Smooth muscle cell (in vitro differentiated cells): ENCODE data around the gene BPIFB3. TPM values are rescaled to one million over a fixed set of nuclear protein-coding genes. Genes with fewer than 3 reads are reported as not detected.

ENCODE experiments used
- DNase-seq: peaks from one replicate; lab custom pipeline; 2025; ENCODE audit not compliant: unreplicated experiment; lab: John Stamatoyannopoulos, UW
- H2AFZ ChIP-seq: fragments of 200-600 bp; sonication (generic); 2 replicates; pipeline ENCODE4 v1.6.0; 2016; ENCODE audit warnings: antibody characterized with exemption, low read depth, mild to moderate bottlenecking
- H3F3A ChIP-seq: fragments of 200-600 bp; sonication (generic); 2 replicates; pipeline ENCODE4 v1.6.0; 2017; ENCODE audit warnings: antibody characterized with exemption, low read depth
- H3K27ac ChIP-seq: fragments of 200-600 bp; sonication (generic); 2 replicates; pipeline ENCODE4 v1.5.1; 2016; ENCODE audit warnings: low read depth, mild to moderate bottlenecking
- H3K27me3 ChIP-seq: fragments of 200-600 bp; sonication (generic); 2 replicates; pipeline ENCODE4 v1.6.1; 2016; ENCODE audit warnings: low read depth, mild to moderate bottlenecking
- H3K36me3 ChIP-seq: fragments of 200-600 bp; sonication (generic); 2 replicates; pipeline ENCODE4 v1.5.1; 2016; ENCODE audit warnings: low read depth
- H3K4me1 ChIP-seq: fragments of 200-600 bp; sonication (generic); 2 replicates; pipeline ENCODE4 v1.5.1; 2016; ENCODE audit warnings: low read depth
- H3K4me2 ChIP-seq: fragments of 200-600 bp; sonication (generic); 2 replicates; pipeline ENCODE4 v1.6.0; 2016; ENCODE audit warnings: mild to moderate bottlenecking
- H3K4me3 ChIP-seq: fragments of 200-600 bp; sonication (generic); 2 replicates; pipeline ENCODE4 v1.5.1; 2016; ENCODE audit warnings: mild to moderate bottlenecking
- H3K79me2 ChIP-seq: fragments of 200-600 bp; sonication (generic); 2 replicates; pipeline ENCODE4 v1.6.0; 2016; ENCODE audit warnings: low read depth, mild to moderate bottlenecking
- H3K9ac ChIP-seq: fragments of 200-600 bp; sonication (generic); 2 replicates; pipeline ENCODE4 v1.6.0; 2016; ENCODE audit warnings: low read depth
- H3K9me3 ChIP-seq: fragments of 200-600 bp; sonication (generic); replicated peaks from 2 replicates; pipeline ENCODE4 v1.5.1; 2016; ENCODE audit warnings: low read depth
- H4K20me1 ChIP-seq: fragments of 200-600 bp; sonication (generic); 2 replicates; pipeline ENCODE4 v1.6.0; 2016; ENCODE audit warnings: low read depth
- WGBS: methylation state at CpG from one replicate; pipeline ENCODE4 v1.1.7; 2016; ENCODE audit warnings: low lambda C conversion rate; 5-methylcytosine and 5-hydroxymethylcytosine counted together
- polyA plus RNA-seq: library from polyadenylated mRNA; unstranded; fragments of >200 nt; fragmentation: Nextera tagmentation; extraction: Ambion mirVana; gene quantifications from 2 replicates; pipeline ENCODE4 v1.2.1, GENCODE V29; 2016
- total RNA-seq: library from RNA; depleted of rRNA; stranded (reverse); fragments of >200 nt; gene quantifications from 2 replicates; pipeline ENCODE4 v1.2.3, GENCODE V29; 2014
- TF ChIP-seq, protein P1 (sequence below): fragments of 200-600 bp; sonication (generic); IDR thresholded peaks from 2 replicates; pipeline ENCODE4 v1.5.1; 2017; ENCODE audit warnings: borderline replicate concordance, mild to moderate bottlenecking, antibody characterized with exemption; ENCODE audit not compliant: insufficient read depth, poor library complexity, severe bottlenecking

BPIFB3 gene
- total and polyA plus RNA-seq, 2 experiments from 2014 or later: not detected

DNA sequence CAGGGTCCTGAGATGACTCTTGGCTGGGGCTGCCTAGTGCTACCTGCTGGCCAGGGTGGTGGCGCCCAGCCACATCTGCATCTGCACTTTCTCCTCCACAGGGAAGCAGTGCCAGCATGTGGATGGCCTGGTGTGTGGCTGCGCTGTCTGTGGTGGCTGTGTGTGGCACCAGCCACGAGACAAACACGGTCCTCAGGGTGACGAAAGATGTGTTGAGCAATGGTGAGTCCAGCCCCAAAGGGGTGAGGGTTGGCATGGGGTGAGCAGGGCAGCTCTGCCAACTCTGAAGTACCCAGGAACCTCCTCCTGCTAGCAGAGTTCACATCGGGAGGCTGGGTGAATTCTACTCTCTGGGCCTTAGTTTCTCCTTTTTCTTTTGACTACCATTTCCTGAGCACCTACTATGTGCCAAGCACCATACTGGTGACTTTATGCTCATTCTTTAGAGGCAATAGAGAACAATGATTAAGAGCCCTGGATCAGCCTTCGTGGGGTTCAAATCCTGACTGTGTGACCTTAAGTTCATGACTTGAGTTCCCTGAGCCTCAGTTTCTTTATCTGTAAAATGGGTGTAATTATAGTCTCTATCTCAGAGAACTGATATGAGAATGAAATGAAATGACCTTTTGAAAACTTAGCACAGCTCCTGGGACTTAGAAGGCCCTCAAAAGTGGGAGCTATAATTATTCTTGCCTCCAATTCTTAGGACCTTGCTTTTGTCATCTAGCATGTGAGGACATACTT is 27.9 kb downstream of the BPIFB3 start:
- Histone ChIP-seq H2AFZ (no peak overlapping the region), H3K4me3 (no peak overlapping the region), H3K36me3 (no peaks in the 10 kb centered on the region), H3K27me3 (no peaks in the 10 kb centered on the region), H4K20me1 (no peaks in the 10 kb centered on the region), H3K9ac (no peak overlapping the region), H3F3A (no peaks in the 10 kb centered on the region), H3K4me1 (no peaks in the 10 kb centered on the region), H3K27ac (no peak overlapping the region), H3K4me2 (no peak overlapping the region), H3K9me3 (no peaks in the 10 kb centered on the region), H3K79me2 (no peaks in the 10 kb centered on the region)
- 93% methylated on average over 7 of the region's 7 CpGs for whole genome bisulfite sequencing
- TF ChIP-seq, protein P1, sequence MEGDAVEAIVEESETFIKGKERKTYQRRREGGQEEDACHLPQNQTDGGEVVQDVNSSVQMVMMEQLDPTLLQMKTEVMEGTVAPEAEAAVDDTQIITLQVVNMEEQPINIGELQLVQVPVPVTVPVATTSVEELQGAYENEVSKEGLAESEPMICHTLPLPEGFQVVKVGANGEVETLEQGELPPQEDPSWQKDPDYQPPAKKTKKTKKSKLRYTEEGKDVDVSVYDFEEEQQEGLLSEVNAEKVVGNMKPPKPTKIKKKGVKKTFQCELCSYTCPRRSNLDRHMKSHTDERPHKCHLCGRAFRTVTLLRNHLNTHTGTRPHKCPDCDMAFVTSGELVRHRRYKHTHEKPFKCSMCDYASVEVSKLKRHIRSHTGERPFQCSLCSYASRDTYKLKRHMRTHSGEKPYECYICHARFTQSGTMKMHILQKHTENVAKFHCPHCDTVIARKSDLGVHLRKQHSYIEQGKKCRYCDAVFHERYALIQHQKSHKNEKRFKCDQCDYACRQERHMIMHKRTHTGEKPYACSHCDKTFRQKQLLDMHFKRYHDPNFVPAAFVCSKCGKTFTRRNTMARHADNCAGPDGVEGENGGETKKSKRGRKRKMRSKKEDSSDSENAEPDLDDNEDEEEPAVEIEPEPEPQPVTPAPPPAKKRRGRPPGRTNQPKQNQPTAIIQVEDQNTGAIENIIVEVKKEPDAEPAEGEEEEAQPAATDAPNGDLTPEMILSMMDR: no peak
- DNase-seq: no peak

DNA sequence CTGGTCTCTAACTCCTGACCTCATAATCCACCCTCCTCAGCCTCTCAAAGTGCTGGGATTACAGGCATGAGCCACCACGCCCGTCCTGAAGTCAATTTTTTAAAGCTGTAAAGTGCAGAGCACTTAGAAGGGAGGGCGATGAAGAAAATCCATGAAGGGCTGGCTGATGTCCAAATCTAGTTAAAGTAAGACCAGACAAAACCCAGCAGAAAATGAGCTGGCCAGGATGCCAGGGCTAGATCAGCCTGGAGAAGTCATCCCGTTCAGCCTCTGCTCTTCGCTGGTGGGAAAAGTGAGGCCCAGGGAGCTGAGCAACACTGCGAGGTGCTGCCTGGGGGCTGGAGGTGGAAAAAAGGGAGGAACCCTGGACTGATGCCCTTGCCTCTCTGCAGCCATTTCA is 28.8 kb downstream of the BPIFB3 start:
- no peak overlapping the region for H3K27ac ChIP-seq
- no peak for DNase-seq
- H3K4me3 ChIP-seq: no peak overlapping the region
- H3F3A ChIP-seq: no peaks in the 10 kb centered on the region
- no peaks in the 10 kb centered on the region for H3K79me2 ChIP-seq
- 57% methylated on average over 6 of the region's 6 CpGs for WGBS
- no peaks in the 10 kb centered on the region for H3K36me3 ChIP-seq
- no peak overlapping the region for H3K9ac ChIP-seq
- H3K9me3 ChIP-seq: no peaks in the 10 kb centered on the region
- H3K4me1 ChIP-seq: no peaks in the 10 kb centered on the region
- no peaks in the 10 kb centered on the region for H3K27me3 ChIP-seq
- no peak overlapping the region for H2AFZ ChIP-seq
- TF ChIP-seq, protein P1: no peak
- no peaks in the 10 kb centered on the region for H4K20me1 ChIP-seq
- no peak overlapping the region for H3K4me2 ChIP-seq

DNA sequence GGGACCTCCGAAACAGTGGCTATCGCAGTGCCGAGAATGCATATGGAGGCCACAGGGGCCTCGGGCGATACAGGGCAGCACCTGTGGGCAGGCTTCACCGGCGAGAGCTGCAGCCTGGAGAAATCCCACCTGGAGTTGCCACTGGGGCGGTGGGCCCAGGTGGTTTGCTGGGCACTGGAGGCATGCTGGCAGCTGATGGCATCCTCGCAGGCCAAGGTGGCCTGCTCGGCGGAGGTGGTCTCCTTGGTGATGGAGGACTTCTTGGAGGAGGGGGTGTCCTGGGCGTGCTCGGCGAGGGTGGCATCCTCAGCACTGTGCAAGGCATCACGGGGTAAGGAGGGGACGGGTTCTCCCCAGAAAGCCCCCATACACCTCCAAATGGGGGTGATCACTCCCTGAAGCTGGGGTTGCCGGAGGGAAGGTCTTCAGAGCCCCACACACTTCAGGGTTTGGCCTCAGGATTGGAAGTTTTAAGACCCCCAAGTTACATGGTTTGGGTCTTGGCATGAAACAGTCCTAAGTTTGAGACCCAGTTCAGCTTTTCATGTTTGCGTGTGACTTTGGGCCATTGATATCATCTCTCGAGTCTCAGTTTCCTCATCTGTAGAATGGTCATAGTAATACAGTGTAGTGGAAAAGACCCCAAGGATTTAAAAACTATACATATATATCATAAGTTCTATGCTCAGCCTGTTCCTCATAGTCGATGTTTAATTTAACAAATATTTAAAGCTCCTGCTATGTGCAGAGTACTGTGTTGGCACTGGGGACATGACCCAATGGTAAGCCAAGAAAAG is 30.0 kb downstream of the BPIFB3 start:
- Histone ChIP-seq H3K36me3 (no peaks in the 10 kb centered on the region), H2AFZ (no peak overlapping the region), H3F3A (no peaks in the 10 kb centered on the region), H3K4me1 (no peaks in the 10 kb centered on the region), H3K27me3 (no peaks in the 10 kb centered on the region), H3K9ac (no peak overlapping the region), H3K27ac (no peak overlapping the region), H3K79me2 (no peaks in the 10 kb centered on the region), H3K9me3 (no peaks in the 10 kb centered on the region), H3K4me2 (no peak overlapping the region), H4K20me1 (no peaks in the 10 kb centered on the region), H3K4me3 (no peak overlapping the region)
- no peak for DNase-seq
- TF ChIP-seq, protein P1: no peak
- WGBS: 94% methylated on average over 20 of the region's 20 CpGs
